ENCODE results near the gene HOXD4.

HOXD4 gene

DNA sequence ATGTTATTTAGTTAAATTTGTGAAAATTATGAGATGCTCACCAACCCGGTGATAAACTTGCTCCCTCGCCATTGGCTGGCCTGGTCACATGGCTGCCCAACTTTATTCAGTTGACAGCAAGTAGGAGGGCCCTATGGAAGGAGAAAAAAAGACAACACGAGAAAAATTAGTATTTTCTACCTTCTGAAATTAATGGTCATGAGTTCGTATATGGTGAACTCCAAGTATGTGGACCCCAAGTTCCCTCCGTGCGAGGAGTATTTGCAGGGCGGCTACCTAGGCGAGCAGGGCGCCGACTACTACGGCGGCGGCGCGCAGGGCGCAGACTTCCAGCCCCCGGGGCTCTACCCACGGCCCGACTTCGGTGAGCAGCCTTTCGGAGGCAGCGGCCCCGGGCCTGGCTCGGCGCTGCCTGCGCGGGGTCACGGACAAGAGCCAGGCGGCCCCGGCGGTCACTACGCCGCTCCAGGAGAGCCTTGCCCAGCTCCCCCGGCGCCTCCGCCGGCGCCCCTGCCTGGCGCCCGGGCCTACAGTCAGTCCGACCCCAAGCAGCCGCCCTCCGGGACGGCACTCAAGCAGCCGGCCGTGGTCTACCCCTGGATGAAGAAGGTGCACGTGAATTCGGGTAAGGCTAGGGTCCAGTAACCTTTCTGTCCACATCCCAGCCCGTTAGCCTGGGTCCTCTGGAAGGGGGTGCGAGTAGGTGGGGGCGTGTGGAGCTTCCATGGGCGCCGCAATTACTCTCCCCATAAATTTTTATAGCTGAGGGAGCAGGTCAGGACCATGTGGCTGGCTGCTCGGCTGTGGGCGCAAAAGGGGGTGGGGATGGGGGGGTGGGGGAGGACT lies at the start of gene HOXD4:
TSS of gene HOXD4 (plus strand) at position 109 of the 846 bp plus-strand sequence. CDS start at position 193, 84 bp downstream.
- H3K4me3 ChIP-seq (ENCODE audit: low read length): no peak within 1 kb of the TSS
- no peak for DNase-seq (ENCODE audit: low read depth)

DNA sequence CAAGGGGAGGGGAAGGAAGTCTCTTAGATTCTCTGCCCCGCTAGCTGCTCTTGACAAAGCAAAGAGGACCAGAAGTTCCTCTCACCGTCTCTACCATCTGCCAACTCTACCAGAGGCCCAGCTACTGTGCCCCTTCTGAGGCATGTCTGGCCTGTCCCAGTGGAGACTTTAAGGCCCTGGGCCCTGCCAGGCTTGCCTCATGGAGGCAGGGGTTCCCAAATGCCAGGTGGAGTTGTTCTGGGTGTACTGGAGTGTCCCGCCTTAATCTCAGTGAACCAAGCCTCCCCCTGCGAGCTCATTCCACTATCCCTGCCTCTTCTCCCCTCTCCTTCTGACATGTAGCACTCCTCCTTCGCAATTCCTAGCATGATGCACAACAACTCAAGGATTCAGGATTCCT lies 49.5 kb upstream of the HOXD4 start:
- no peak overlapping the region for H3K4me3 ChIP-seq (ENCODE audit: low read length)
- DNase-seq (ENCODE audit: low read depth): no peak
- TF ChIP-seq, protein P1, sequence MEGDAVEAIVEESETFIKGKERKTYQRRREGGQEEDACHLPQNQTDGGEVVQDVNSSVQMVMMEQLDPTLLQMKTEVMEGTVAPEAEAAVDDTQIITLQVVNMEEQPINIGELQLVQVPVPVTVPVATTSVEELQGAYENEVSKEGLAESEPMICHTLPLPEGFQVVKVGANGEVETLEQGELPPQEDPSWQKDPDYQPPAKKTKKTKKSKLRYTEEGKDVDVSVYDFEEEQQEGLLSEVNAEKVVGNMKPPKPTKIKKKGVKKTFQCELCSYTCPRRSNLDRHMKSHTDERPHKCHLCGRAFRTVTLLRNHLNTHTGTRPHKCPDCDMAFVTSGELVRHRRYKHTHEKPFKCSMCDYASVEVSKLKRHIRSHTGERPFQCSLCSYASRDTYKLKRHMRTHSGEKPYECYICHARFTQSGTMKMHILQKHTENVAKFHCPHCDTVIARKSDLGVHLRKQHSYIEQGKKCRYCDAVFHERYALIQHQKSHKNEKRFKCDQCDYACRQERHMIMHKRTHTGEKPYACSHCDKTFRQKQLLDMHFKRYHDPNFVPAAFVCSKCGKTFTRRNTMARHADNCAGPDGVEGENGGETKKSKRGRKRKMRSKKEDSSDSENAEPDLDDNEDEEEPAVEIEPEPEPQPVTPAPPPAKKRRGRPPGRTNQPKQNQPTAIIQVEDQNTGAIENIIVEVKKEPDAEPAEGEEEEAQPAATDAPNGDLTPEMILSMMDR (IDR thresholded peaks at IDR 0.05; ENCODE audit: insufficient read depth, low read depth, low read length, missing control alignments): no peak

More for the DNA sequence above, at the start of gene HOXD4:
- TF ChIP-seq, protein P1 (IDR thresholded peaks at IDR 0.05; ENCODE audit: insufficient read depth, low read depth, low read length, missing control alignments): no peak

DNA sequence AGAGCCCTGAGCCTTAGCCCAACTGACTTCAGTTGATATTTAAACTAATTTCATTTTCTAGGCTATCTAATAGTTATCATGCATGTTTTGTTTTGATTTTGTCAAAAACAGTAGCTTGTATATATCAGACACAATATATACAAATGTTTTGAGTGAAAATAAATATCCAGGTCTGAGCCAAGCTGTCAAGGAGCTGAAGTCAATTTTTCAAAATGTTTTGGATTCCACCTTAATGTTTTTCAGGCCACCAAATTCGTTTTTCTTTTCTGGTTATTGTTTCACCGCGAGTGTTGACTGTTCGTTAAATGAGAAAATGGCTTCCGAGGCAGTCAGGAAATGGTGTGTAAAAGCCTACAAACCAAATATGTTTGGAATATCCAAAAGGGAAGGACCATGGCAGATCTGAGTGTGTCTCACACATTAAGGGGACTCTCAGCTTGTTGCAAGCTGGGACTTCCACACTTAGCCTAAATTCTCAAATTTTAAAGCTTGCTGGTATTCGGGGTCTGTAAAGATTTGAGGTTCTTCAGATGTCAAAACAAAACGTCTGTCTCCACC lies 49.0 kb upstream of the HOXD4 start:
- H3K4me3 ChIP-seq (ENCODE audit: low read length): no peak overlapping the region
- TF ChIP-seq, protein P1 (IDR thresholded peaks at IDR 0.05; ENCODE audit: insufficient read depth, low read depth, low read length, missing control alignments): no peak
- no peak for DNase-seq (ENCODE audit: low read depth)

DNA sequence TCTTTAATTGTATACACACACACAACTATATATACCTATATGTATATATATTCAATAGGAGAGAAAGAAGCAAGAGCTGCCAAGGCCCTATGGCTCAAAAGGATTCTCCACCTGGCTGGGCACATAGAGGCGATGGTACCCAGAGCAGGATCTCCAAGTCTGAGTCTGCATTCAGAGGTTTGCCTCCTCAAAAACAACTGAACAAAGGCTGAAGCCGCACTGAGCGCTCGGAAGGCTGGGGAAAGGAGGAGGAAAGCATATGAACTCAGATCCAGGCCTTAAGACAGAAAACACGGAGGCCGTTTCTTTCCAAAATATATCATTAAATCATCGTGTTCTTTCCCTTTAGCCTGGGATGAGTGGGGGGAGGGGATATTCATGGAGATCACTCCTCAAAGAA lies 48.2 kb upstream of the HOXD4 start:
- TF ChIP-seq, protein P1 (IDR thresholded peaks at IDR 0.05; ENCODE audit: insufficient read depth, low read depth, low read length, missing control alignments): no peak
- DNase-seq (ENCODE audit: low read depth): no peak

DNA sequence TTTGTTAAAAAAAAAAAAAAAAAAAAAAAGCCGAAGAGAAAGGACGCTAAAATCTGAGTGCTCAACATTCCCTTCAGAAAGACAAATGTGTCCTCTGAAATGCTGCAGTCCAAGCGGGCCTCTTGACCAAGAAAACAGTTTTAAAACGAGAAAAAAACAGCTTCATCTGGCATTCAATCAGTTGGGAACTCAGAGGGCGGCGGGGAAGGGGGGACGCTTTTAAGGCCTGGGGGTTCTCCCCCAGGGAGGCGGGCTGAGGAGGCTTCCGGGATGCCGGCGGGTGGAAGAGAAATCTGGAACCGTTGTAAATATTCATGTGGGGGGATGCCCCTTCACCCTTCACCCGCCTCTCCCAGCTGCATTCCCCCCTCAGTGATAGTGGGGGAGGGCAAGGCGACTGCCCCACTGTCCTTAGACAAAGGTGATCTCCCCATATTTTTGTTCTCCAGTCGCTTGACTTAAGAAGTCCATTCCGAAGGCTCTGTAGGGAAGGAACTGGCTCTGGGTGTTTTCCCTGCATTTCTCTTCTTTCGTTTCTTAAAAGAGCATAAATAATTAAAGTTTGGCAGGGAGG lies 47.5 kb upstream of the HOXD4 start:
- DNase-seq (ENCODE audit: low read depth): no peak
- no peak overlapping the region for H3K4me3 ChIP-seq (ENCODE audit: low read length)
- TF ChIP-seq, protein P1 (IDR thresholded peaks at IDR 0.05; ENCODE audit: insufficient read depth, low read depth, low read length, missing control alignments): no peak

More for the DNA sequence above, 48.2 kb upstream of the HOXD4 start:
- H3K4me3 ChIP-seq (ENCODE audit: low read length): no peak overlapping the region

DNA sequence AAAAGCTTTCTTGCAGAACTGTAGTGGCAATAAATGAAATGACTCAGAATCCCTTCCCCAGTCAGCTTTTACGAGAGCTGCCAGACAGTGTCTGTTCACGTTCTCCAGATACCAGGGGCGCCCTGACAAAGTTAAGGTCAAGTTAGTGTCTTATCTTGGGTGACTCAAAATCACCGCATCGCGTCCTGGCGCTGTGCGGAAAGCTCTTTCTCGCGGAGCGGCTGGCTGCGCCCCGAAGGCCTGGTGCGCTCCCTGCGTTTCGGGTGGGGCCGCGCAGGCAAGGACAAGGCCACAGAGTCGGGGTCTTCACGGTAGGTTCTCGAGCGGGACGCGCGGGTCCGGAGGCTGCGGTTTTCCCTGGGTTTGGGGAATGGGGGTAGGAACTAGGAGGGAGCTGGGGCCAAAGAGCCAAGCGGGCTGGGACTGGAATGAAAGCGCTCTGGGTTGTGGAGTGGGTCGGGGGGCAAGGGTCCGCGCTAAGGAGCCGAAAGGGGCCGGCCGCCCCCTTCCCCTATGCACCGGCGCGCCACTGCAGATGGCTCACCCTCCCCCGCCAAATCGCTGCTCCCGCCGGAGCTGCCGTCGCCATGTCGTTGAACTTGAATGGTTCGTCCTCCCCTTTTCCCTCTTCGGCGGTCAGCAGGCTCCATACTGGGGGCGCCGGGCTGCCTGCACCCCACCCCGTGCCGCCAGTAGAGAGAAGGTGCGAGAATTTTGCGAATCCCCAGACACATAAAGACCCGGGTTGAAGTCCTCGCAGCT lies 46.9 kb upstream of the HOXD4 start:
- TF ChIP-seq, protein P1 (IDR thresholded peaks at IDR 0.05; ENCODE audit: insufficient read depth, low read depth, low read length, missing control alignments): no peak
- DNase-seq (ENCODE audit: low read depth): no peak
- H3K4me3 ChIP-seq (ENCODE audit: low read length): no peak overlapping the region
